Anterior cingulate cortex (tissue), 58 donors: ENCODE data around the gene STK10.
"Not testable (repeated sequence)": the region's sequence is repeated elsewhere in the genome, so short reads cannot be mapped to it uniquely, and the experiment has no call there.

Experiments used
- DNase-seq, 58 donors: peaks; one replicate each; lab custom pipeline; 2025; lab: John Stamatoyannopoulos, UW

Gene STK10

DNA sequence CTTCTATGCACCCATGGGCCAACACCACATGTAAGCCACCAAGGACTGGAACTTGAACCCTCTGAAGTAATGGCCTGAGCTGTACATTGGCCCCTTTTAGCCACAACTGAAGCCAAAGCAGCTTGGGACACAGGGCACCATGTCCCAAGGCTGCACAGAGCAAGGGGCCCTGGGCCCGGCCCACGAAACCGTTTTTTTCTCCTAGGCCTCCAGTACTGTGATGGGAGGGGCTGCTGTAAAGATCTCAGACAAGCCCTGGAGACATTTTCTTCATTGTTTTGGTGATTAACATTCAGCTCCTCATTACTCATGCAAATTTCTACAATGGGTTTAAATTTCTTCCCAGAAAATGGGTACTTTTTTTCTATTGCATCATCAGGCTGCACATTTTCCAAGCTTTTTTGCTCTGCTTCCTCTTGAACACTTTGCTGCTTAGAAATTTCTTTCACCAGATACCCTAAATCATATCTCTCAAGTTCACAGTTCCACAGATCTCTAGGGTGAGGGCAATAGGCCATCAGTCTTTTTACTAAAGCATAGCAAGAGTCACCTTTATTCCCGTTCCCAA is 156.0 kb downstream of the STK10 start:
- DNase-seq, result no peak

DNA sequence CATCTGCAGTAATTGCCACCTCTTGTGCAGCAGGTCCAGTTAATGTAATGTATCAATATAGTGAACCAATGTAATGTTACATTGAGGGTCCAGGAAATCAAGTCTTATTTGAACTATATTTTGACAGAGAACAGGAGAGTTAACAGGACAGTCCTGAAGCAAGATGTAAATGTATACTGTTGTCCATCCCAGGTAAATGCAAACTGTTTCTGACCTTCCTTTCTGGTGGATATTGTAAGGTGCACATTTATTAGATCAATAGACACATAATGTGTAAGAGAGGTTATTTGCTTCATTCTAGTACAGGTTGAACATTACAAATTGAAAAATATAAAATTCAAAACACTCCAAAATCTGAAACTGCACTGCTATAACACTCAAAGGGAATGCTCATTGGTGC is 158.1 kb downstream of the STK10 start:
- DNase-seq, result no peak

GRCh38 chr5:172028167-172028566 is 159.9 kb downstream of the STK10 start:
- DNase-seq, result no peak

DNA sequence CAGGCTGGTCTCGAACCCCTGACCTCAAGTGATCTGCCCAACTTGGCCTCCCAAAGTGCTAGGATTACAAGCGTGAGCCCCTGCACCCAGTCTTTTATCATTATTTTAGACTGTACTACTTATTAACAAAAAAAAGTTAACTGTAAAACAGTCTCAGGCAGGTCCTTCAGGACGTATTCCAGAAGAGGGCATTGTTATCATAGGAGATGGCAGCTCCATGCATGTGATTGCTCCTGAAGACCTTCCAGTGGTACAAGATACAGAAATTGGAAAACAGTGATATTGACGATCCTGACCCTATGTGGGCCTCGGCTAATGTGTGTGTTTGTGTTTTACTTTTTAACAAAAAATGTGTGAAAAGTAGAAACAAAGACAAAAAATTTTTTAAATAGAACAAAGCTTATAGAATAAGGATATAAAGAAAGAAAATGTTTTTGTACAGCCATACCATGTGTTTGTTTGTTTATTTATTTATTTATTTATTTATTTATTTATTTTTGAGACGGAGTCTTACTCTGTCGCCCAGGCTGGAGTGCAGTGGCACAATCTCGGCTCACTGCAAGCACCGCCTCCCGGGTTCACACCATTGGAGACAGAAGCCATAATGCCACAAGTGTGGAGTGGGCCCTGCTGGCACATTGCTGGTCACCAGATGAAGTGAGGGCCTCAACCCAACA is 167.8 kb downstream of the STK10 start:
- not testable (repeated sequence) for DNase-seq

GRCh38 chr5:172015346-172015745 is 172.7 kb downstream of the STK10 start:
- DNase-seq, result no peak

DNA sequence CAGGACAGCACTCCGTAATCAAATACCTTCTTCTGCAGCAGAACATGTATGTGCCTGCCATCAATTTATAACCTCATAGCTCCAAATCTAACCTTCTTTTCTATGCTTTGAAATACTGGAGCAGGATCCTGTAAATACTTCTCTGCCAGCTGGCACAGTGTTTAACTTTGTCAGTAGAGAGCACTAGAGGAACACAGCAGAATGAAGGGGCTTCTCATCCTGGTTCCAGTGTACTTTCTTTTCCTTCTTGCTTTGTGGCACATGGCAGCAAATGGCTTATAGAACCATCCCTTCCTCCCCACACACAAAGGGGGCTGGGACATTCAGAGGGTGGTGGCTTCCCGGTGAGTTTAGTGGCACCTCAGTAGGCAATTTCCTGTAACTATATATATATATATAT is 177.7 kb downstream of the STK10 start:
- no peak for DNase-seq

DNA sequence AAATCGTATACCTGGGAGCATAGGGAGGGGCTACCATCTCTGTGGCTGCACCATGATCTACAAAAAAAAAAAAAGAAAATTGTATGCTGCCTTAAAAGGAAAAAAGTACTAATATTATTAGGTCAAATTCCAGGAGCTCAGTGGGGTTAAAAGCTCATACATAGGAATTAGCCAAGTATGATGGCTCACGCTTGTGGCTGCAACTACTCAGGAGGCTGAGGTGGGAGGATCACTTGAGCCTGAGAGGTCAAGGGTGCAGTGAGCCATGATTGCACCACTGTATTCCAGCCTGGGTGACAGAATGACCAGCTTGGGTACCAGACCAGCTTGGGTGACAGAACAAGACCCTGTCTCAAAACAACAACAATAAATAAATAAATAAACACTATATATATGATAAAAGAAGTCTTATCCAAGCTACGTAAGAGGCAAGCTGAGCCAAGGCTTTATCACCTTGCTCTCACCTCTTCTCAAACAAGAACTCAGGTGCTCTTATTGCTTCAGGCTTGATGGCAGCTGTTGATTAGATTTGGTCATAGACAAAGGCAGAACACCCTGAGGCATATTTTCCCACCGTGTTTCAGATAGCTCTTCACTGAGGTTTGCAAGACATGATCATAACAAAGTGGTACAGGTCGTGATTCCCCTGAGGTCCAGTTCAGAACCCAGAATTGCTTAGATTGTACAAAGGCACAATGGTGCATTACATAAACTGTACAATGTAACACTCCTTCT is 178.3 kb downstream of the STK10 start:
- DNase-seq, result no peak

DNA sequence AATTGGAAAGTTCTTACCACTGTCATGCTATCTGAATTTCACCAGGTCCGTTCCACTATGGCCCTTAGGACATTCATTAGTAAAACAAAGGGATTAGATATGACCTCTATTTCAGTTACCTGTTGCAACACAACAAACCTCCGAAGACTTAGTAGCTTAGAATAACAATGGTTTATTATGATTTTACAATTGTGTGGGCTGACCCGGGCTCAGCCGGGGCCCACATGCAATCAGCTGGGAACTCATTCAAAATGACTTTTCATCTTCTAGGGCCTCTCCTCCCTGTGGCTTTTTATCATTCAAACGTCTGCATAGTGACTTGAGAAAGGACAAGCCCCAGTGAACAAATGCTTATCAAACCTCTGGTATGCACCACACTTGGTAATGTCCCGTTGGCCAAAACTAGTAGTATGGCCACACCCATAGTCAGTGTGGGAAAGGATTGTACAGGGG is 179.3 kb downstream of the STK10 start:
- DNase-seq, result no peak

- DNase-seq, result no peak
These were observed 179.9 kb downstream of the STK10 start for GRCh38 chr5:172008111-172008455.

GRCh38 chr5:172007175-172008110 is 180.6 kb downstream of the STK10 start:
- DNase-seq, result peak in 11 of 58 donors; percentile 3 to 67 (median 48)

- DNase-seq, result peak; percentile 74 to 100 (median 96)
These were observed 181.5 kb downstream of the STK10 start, which contains the start of gene FBXW11 for GRCh38 chr5:172006321-172007174. FBXW11 (minus strand) TSS chr5:172006638; CDS start chr5:172006502, 136 bp downstream.

GRCh38 chr5:172005708-172006320 is 182.2 kb downstream of the STK10 start:
- peak in 34 of 58 donors; percentile 19 to 68 (median 42) for DNase-seq

GRCh38 chr5:172004824-172005237 is 183.2 kb downstream of the STK10 start:
- no peak for DNase-seq

DNA sequence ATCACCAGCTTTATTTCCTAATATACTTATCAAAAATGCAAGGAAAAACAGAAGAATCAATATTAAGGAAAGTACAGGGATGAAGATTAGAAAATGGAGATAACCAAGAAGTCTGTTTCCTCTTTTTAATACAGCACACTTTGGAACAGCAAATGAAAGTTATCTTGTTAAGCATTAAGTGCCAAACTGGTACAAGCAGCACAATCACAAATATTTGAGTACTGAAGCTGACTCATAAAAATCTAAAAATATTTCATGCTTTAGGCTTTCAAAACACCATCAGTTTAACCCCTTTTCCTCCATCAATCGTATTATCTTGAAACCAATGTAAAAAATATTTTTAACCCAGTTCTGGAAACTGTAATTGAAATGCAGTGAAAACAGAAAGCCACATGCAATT is 184.3 kb downstream of the STK10 start:
- DNase-seq, result no peak

DNA sequence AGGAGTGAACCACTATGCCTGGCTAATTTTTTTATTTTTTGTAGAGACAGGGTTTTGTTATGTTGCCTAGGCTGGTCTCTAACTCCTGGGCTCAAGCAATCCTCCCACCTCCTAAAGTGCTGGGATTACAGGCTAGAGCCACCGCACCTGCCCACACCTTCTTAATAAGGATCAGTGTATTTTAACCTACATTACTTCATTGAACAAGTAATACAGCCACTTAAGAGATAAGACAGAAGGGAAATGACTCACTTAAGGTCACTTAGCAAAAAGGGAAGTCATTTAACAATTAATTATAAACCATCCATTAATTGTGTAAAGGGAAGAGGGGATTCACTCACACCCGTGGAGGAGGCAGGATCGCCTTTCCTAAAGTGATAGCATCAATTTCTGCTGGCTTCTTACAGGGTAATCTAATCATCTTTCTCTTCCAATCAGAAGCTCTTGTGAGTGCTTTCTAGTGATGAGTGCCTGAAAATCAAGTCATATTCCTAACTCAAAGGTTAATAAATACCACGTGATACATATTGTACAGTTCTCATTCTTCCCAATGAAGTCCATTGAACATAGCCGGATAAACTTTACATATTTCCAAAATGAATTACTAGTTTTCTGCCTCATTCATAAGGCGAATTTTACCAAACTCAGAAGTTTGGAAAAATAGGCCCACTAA is 185.0 kb downstream of the STK10 start:
- DNase-seq, result no peak

GRCh38 chr5:172002310-172002709 is 185.7 kb downstream of the STK10 start:
- DNase-seq, result no peak

DNA sequence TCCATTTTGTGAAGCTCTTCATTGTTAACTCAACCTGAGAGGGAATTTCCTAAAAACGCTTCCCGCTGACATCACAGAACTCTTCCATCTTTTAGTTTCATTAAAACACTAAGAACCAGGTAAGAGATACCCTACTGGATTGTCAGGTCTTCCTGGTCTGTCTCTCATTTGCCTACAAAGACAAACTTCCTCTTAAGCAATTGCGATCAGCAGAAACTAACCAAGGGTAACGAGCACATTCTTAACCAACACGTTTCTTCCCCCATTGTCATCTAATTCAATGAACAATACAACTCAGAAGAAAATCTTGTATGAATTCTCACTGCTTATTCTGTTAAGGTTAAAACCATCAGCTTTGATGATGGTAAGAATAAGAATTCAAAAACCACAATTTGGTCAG is 188.1 kb downstream of the STK10 start:
- DNase-seq, result no peak

DNA sequence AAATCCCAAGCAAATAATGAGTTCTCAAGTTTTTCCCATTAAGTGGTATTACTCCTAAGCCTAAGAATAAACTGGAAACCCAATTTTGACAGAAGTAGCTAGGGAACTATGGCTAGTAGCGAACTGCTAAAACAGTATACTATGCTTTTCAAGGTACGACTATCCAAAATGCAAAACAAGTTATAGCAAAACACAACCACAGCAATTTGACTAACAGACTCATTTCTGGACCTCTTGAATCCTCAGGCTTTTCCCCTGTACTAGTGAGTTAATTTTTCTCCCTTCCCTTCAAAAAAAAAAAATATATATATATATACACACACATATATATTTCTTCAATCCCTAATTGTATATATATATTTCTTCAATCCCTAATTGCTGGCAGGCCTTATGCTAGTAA is 188.9 kb downstream of the STK10 start:
- no peak for DNase-seq

GRCh38 chr5:171997011-171997410 is 191.0 kb downstream of the STK10 start:
- no peak for DNase-seq
